Neutrophil (primary cell): ENCODE results near the gene ADAMTS17.

Experiments used
- H3K27ac ChIP-seq: fragments of 200-600 bp; sonication (generic); 2 replicates; pipeline ENCODE4 v1.5.1; 2016; ENCODE audit warnings: mild to moderate bottlenecking, moderate library complexity
- H3K27me3 ChIP-seq: fragments of 200-600 bp; sonication (generic); 2 replicates; pipeline ENCODE4 v1.6.0; 2016; ENCODE audit warnings: mild to moderate bottlenecking
- H3K36me3 ChIP-seq: fragments of 200-600 bp; sonication (generic); 2 replicates; pipeline ENCODE4 v1.5.1; 2017
- H3K4me1 ChIP-seq, 2 experiments: fragments of 200-600 bp in 1 of 2; sonication (generic) in 1 of 2; 1 replicate in 1 of 2; 2 replicates in 1 of 2; pipeline versions ENCODE4 v1.5.1 to v1.6.1; 2013 to 2016; ENCODE audit warnings: low read depth in 1 of 2, low read length in 1 of 2, mild to moderate bottlenecking in 1 of 2, moderate library complexity in 1 of 2; ENCODE audit not compliant: control insufficient read depth in 1 of 2, insufficient read depth in 1 of 2
- H3K4me3 ChIP-seq, 2 experiments: fragments of 200-600 bp in 1 of 2; sonication (generic) in 1 of 2; 1 replicate in 1 of 2; 2 replicates in 1 of 2; pipeline ENCODE4 v1.5.1; 2013 to 2016; ENCODE audit warnings: low read depth in 1 of 2, low read length in 1 of 2, mild to moderate bottlenecking in 1 of 2, moderate library complexity in 1 of 2
- H3K9me3 ChIP-seq: fragments of 200-600 bp; sonication (generic); 2 replicates; pipeline ENCODE4 v1.5.1; 2016
- CTCF ChIP-seq: fragments of 200-600 bp; sonication (generic); IDR thresholded peaks from 2 replicates; pipeline ENCODE4 v1.5.1; 2016; ENCODE audit warnings: antibody characterized with exemption

The ADAMTS17 gene

GRCh38 chr15:100227781-100228180 lies 114.0 kb downstream of the ADAMTS17 start:
- H3K4me3 ChIP-seq = no peak overlapping the region
- H3K4me1 ChIP-seq = no peaks in the 10 kb centered on the region
- H3K9me3 ChIP-seq = no peaks in the 10 kb centered on the region
- TF ChIP-seq CTCF = no peak
- no peak overlapping the region for H3K27ac ChIP-seq
- no peaks in the 10 kb centered on the region for H3K27me3 ChIP-seq
- no peaks in the 10 kb centered on the region for H3K36me3 ChIP-seq

GRCh38 chr15:100226107-100226506 lies 115.7 kb downstream of the ADAMTS17 start:
- Histone ChIP-seq H3K4me1 (no peaks in the 10 kb centered on the region), H3K27me3 (no peaks in the 10 kb centered on the region), H3K9me3 (no peaks in the 10 kb centered on the region), H3K27ac (no peak overlapping the region), H3K4me3 (no peak overlapping the region), H3K36me3 (no peaks in the 10 kb centered on the region)
- no peak for TF ChIP-seq CTCF

GRCh38 chr15:100224206-100225185 lies 117.3 kb downstream of the ADAMTS17 start:
- Histone ChIP-seq H3K36me3 (no peaks in the 10 kb centered on the region), H3K27me3 (no peaks in the 10 kb centered on the region), H3K4me3 (no peak overlapping the region), H3K9me3 (no peaks in the 10 kb centered on the region), H3K27ac (no peak overlapping the region), H3K4me1 (no peaks in the 10 kb centered on the region)
- no peak for TF ChIP-seq CTCF

GRCh38 chr15:100222349-100222715 lies 119.4 kb downstream of the ADAMTS17 start:
- no peaks in the 10 kb centered on the region for H3K36me3 ChIP-seq
- no peaks in the 10 kb centered on the region for H3K9me3 ChIP-seq
- H3K4me3 ChIP-seq = no peak overlapping the region
- H3K27me3 ChIP-seq = no peaks in the 10 kb centered on the region
- no peak for TF ChIP-seq CTCF
- no peaks in the 10 kb centered on the region for H3K4me1 ChIP-seq
- H3K27ac ChIP-seq = no peak overlapping the region

- H3K9me3 ChIP-seq = no peaks in the 10 kb centered on the region
- H3K4me3 ChIP-seq = no peak overlapping the region
- no peak for TF ChIP-seq CTCF
- no peaks in the 10 kb centered on the region for H3K27me3 ChIP-seq
- no peaks in the 10 kb centered on the region for H3K4me1 ChIP-seq
- H3K27ac ChIP-seq = no peak overlapping the region
- no peaks in the 10 kb centered on the region for H3K36me3 ChIP-seq
These were observed 120.1 kb downstream of the ADAMTS17 start for GRCh38 chr15:100221471-100222348.
